Gastrocnemius medialis (tissue), 4 donors: ENCODE measurements around the gene NHLH2. TPM values are rescaled to one million over a fixed set of nuclear protein-coding genes. Genes with fewer than 3 reads are reported as not detected.
A peak's percentile ranks its signal among the peaks of the same experiment; 100 is the strongest.

ENCODE experiments used
- ATAC-seq, 2 donors: fragments of 150-250 bp; one replicate each; pipeline ENCODE4 v1.9.1; 2016
- DNase-seq, 2 donors: peaks; one replicate each; pipeline ENCODE4 v3.0.0-alpha.2; 2019
- H3K27ac ChIP-seq, 4 donors: fragments of 200-600 bp; sonication (generic); 1 replicate in 1 of 4; 2 replicates in 3 of 4; pipeline ENCODE4 v1.5.1; 2016 to 2018; ENCODE audit warnings: mild to moderate bottlenecking in 2 of 4, moderate library complexity in 1 of 4
- H3K27me3 ChIP-seq, 3 donors: fragments of 200-600 bp; sonication (generic) in 2 of 3; 1 replicate in 1 of 3; 2 replicates in 2 of 3; pipeline versions ENCODE4 v1.5.1 to v1.6.0; 2016 to 2019; ENCODE audit warnings: mild to moderate bottlenecking in 1 of 3, moderate library complexity in 1 of 3
- H3K36me3 ChIP-seq, 2 donors: fragments of 200-600 bp; sonication (generic) in 1 of 2; one replicate each; pipeline ENCODE4 v1.5.1; 2017 to 2018
- H3K4me1 ChIP-seq, 2 donors: fragments of 200-600 bp; sonication (generic) in 1 of 2; one replicate each; pipeline ENCODE4 v1.5.1; 2016 to 2017; ENCODE audit warnings: mild to moderate bottlenecking in 2 of 2
- H3K4me3 ChIP-seq, 4 donors: fragments of 200-600 bp; sonication (generic) in 3 of 4; 1 replicate in 1 of 4; 2 replicates in 3 of 4; pipeline ENCODE4 v1.5.1; 2016 to 2019; ENCODE audit warnings: mild to moderate bottlenecking in 2 of 4
- H3K9me3 ChIP-seq, 3 donors: fragments of 200-600 bp; sonication (generic) in 2 of 3; 1 replicate in 1 of 3; 2 replicates in 2 of 3; pipeline ENCODE4 v1.5.1; 2016 to 2019
- CTCF ChIP-seq, 5 experiments: fragments of 450-650 bp in 3 of 5; fragments of 200-600 bp in 2 of 5; sonication (generic) in 2 of 5; IDR thresholded peaks in 4 of 5; conservative IDR thresholded peaks in 1 of 5; 1 replicate in 4 of 5; 2 replicates in 1 of 5; pipeline ENCODE4 v1.5.1; 2016 to 2019; ENCODE audit warnings: antibody characterized with exemption in 5 of 5, mild to moderate bottlenecking in 3 of 5, moderate library complexity in 3 of 5
- POLR2A ChIP-seq, 2 donors: fragments of 450-650 bp; IDR thresholded peaks; one replicate each; pipeline ENCODE4 v1.6.1; 2017; ENCODE audit warnings: antibody characterized with exemption in 2 of 2, mild to moderate bottlenecking in 2 of 2, moderate library complexity in 2 of 2
- in situ Hi-C, 4 donors: fragments of 200-750 bp; cut with MboI; loops; one replicate each; pipeline versions ENCODE4 v1.15.0 to v1.8.0; 2017; ENCODE audit warnings: low sequenced_read_pairs in 4 of 4
- intact Hi-C: fragments of 100-400 bp; cut with DNase I; formaldehyde crosslinking; loops from one replicate; pipeline ENCODE4 v1.15.1; 2023; ENCODE audit warnings: low total_unique reads
- total RNA-seq, 4 donors: library from RNA; depleted of rRNA; stranded (reverse); fragments of >200 nt; gene quantifications; one replicate each; pipeline versions ENCODE4 v1.1.0 to v1.2.3, GENCODE V29; 2016

The NHLH2 gene
- total RNA-seq, 4 donors from 2014 or later: not detected

DNA sequence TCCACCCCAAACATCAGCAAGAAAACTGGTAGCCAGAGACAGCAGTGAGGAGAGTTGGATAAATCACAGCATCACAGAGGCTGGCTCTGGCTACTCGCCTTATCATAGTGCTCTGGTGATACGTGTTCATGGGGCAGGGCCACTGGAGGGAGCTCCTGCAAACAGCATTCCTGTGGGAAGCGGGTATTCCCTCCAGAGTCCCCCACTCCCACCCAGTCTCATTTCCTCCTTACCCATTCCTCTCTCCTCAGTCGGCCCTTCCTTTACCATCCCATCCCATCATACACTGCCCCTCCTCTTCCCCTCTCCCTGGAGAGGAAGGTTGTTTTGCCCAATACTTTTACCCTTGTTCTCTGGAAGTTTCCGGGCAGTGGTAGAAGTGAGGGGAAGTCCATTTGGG, 7.1 kb downstream of the NHLH2 start:
- Histone ChIP-seq H3K36me3 (no peaks in the 10 kb centered on the region), H3K27me3 (peaks cover 23 to 35% (median 27%) of the 10 kb centered on the region in 3 donors), H3K9me3 (no peaks in the 10 kb centered on the region), H3K4me1 (peaks cover 0 to 6% of the 10 kb centered on the region in 2 donors), H3K4me3 (no peak overlapping the region), H3K27ac (no peak overlapping the region)
- ATAC-seq (no peak), DNase-seq (no peak)
- in situ Hi-C loops (no loop called here), intact Hi-C loops (no loop called here)
- TF ChIP-seq CTCF (IDR thresholded peaks at IDR 0.05 in 4 of 5, conservative IDR thresholded peaks at IDR 0.05 in 1 of 5) (no peak), POLR2A (IDR thresholded peaks at IDR 0.05) (no peak)

GRCh38 chr1:115832651-115833050, 8.3 kb downstream of the NHLH2 start:
- no peak for TF ChIP-seq CTCF (IDR thresholded peaks at IDR 0.05 in 4 of 5, conservative IDR thresholded peaks at IDR 0.05 in 1 of 5)
- TF ChIP-seq POLR2A (IDR thresholded peaks at IDR 0.05): no peak
- intact Hi-C loops: no loop called here
- Histone ChIP-seq H3K27me3 (peaks cover 16 to 28% (median 23%) of the 10 kb centered on the region in 3 donors), H3K9me3 (no peaks in the 10 kb centered on the region), H3K36me3 (no peaks in the 10 kb centered on the region), H3K27ac (no peak overlapping the region), H3K4me1 (no peaks in the 10 kb centered on the region), H3K4me3 (no peak overlapping the region)
- in situ Hi-C loops: no loop called here
- no peak for ATAC-seq
- no peak for DNase-seq

DNA sequence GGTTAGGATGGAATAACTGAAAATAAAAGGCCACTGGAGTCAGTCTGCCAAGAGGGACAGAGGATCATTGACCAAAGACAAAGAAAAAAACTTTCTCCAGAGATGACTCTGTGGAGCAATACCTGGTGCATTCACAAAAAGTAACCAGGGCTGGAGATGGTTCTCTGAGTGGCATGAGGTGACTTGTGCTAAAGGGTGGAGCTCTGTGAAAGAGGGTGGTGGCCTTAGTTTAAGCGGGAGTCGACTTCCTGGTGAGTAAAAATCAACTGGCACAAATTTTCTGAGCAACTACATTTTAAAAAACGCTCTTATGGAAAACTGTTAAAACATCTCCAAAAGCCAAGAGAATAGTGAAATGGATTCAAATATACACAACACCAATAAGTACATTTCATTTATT, 10.0 kb downstream of the NHLH2 start:
- no peak for TF ChIP-seq CTCF (IDR thresholded peaks at IDR 0.05 in 4 of 5, conservative IDR thresholded peaks at IDR 0.05 in 1 of 5)
- TF ChIP-seq POLR2A (IDR thresholded peaks at IDR 0.05): no peak
- DNase-seq: no peak
- Histone ChIP-seq H3K4me3 (no peak overlapping the region), H3K4me1 (no peaks in the 10 kb centered on the region), H3K27ac (no peak overlapping the region), H3K36me3 (no peaks in the 10 kb centered on the region), H3K9me3 (no peaks in the 10 kb centered on the region), H3K27me3 (peaks cover 10 to 18% (median 13%) of the 10 kb centered on the region in 3 donors)
- ATAC-seq: no peak
- intact Hi-C loops: no loop called here
- in situ Hi-C loops: no loop called here

DNA sequence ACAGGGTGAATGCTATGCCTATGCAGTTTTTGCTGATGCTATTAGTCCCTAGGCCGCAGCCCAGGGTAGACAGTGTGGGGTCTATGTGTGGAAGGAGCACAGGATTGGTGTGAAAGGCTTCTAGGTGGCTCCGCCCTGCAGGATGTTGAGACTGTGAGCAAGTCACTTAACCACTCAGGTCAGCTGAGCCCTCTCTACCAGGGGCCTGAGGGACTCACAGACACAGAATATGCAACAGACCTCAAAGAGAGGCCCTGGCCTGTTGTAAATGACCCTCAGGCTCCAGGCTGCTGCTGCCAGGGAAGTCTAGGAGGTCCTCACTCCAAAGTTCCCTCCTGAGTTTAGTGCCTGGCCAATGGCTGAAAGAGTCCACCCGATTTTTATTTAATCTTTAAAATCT, 11.0 kb downstream of the NHLH2 start:
- intact Hi-C loops: no loop called here
- Histone ChIP-seq H3K36me3 (no peaks in the 10 kb centered on the region), H3K4me3 (no peak overlapping the region), H3K4me1 (no peaks in the 10 kb centered on the region), H3K27me3 (peaks cover 13 to 18% (median 15%) of the 10 kb centered on the region in 3 donors), H3K27ac (no peak overlapping the region), H3K9me3 (no peaks in the 10 kb centered on the region)
- TF ChIP-seq CTCF (IDR thresholded peaks at IDR 0.05 in 4 of 5, conservative IDR thresholded peaks at IDR 0.05 in 1 of 5) (no peak), POLR2A (IDR thresholded peaks at IDR 0.05) (no peak)
- DNase-seq (no peak), ATAC-seq (no peak)
- in situ Hi-C loops: no loop called here

DNA sequence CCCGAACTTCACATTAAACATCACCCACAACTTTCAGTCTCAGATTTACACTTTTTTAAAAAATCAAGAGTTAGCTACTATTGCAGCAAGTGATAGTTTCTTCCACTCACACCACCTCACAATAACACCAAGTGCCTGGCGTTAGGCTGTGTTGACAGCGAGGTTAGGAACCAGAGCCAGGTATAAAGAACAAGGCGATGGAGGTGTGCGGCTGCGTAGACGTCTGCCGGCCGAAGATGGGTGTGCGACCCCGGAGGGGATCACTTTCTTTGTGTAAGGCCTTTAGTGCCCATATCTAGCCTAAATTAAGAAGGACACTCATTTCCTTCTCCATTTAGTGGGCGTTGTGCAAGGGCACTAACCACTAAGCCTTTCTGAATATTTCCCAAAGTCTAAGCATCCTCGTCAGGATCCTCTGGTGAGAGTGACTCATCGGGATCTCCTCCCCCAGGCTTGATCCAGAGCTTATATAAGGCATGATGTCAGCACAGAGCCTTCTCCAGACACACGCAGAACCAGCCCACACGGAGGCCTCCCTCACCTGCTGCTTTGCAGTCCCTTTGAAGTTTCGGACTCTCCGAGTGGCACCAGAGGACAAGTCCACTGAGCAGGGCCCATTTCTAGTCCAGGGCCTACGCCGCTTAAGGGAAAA, 11.8 kb downstream of the NHLH2 start:
- Histone ChIP-seq H3K36me3 (no peaks in the 10 kb centered on the region), H3K27ac (no peak overlapping the region), H3K27me3 (peaks cover 13 to 19% (median 15%) of the 10 kb centered on the region in 3 donors), H3K4me1 (no peaks in the 10 kb centered on the region), H3K9me3 (no peaks in the 10 kb centered on the region), H3K4me3 (peak overlapping the region in 2 of 4 donors; percentile 50 to 52)
- TF ChIP-seq POLR2A (IDR thresholded peaks at IDR 0.05) (no peak), CTCF (IDR thresholded peaks at IDR 0.05 in 4 of 5, conservative IDR thresholded peaks at IDR 0.05 in 1 of 5) (no peak)
- ATAC-seq (peak in 1 of 2 donors; percentile 51), DNase-seq (no peak)
- intact Hi-C loops (no loop called here), in situ Hi-C loops (no loop called here)
